ENCODE results near the gene BTG1.

BTG1 gene

GRCh38 chr12:92146497-92147224 lies 1.0 kb upstream of the BTG1 start:
- peaks cover 36% of the 10 kb centered on the region for H3K36me3 ChIP-seq (ENCODE audit: insufficient read depth, low read length)
- peak overlapping the region; percentile 88 to 98 for H3K4me3 ChIP-seq (ENCODE audit: low read depth in 1 of 2, low read length in 2 of 2)
- H3K27me3 ChIP-seq (ENCODE audit: insufficient read depth, low read length, poor library complexity): no peaks in the 10 kb centered on the region
- peaks cover 40% of the 10 kb centered on the region for H3K4me1 ChIP-seq (ENCODE audit: insufficient read depth, low read length)
- DNase-seq: peak; percentile 39
- peaks cover 39% of the 10 kb centered on the region for H4K20me1 ChIP-seq (ENCODE audit: insufficient read depth, low read length)
- no peaks in the 10 kb centered on the region for H3K9me3 ChIP-seq (ENCODE audit: insufficient read depth, low read length, severe bottlenecking)
- TF ChIP-seq EZH2 (IDR thresholded peaks at IDR 0.05; ENCODE audit: borderline replicate concordance, low read depth, low read length, severe bottlenecking): no peak
- TF ChIP-seq, protein P1, sequence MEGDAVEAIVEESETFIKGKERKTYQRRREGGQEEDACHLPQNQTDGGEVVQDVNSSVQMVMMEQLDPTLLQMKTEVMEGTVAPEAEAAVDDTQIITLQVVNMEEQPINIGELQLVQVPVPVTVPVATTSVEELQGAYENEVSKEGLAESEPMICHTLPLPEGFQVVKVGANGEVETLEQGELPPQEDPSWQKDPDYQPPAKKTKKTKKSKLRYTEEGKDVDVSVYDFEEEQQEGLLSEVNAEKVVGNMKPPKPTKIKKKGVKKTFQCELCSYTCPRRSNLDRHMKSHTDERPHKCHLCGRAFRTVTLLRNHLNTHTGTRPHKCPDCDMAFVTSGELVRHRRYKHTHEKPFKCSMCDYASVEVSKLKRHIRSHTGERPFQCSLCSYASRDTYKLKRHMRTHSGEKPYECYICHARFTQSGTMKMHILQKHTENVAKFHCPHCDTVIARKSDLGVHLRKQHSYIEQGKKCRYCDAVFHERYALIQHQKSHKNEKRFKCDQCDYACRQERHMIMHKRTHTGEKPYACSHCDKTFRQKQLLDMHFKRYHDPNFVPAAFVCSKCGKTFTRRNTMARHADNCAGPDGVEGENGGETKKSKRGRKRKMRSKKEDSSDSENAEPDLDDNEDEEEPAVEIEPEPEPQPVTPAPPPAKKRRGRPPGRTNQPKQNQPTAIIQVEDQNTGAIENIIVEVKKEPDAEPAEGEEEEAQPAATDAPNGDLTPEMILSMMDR (IDR thresholded peaks at IDR 0.05; ENCODE audit: borderline replicate concordance, extremely low read depth, low read length, poor library complexity, severe bottlenecking): no peak
- H2AFZ ChIP-seq (ENCODE audit: low read depth, low read length): peak overlapping the region; percentile 88
- peak overlapping the region; percentile 98 for H3K9ac ChIP-seq (ENCODE audit: low read depth, low read length)
- peak overlapping the region; percentile 100 for H3K27ac ChIP-seq (ENCODE audit: low read length)
- H3K4me2 ChIP-seq (ENCODE audit: insufficient read depth, low read length): peak overlapping the region; percentile 82
- peaks cover 56% of the 10 kb centered on the region for H3K79me2 ChIP-seq (ENCODE audit: insufficient read depth, low read length)
- ATAC-seq (ENCODE audit: insufficient read depth, low read depth): no peak

DNA sequence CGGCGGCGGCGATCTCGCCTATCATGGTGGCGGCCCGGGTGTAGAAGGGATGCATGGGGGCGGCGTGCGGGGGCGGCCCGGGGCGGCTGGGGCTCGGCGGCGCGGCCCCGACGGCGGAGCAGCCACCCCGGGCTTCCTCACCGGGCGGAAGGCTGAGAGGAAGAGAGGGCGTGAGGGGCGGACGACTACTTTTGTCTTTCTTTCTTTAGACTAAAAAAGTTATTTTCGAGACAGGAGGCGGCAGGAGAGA lies 240 bp downstream of the BTG1 start:
- peaks cover 49% of the 10 kb centered on the region for H3K36me3 ChIP-seq (ENCODE audit: insufficient read depth, low read length)
- peak overlapping the region; percentile 92 for H3K27ac ChIP-seq (ENCODE audit: low read length)
- H3K4me1 ChIP-seq (ENCODE audit: insufficient read depth, low read length): peaks cover 52% of the 10 kb centered on the region
- peak overlapping the region; percentile 66 to 84 for H3K4me3 ChIP-seq (ENCODE audit: low read depth in 1 of 2, low read length in 2 of 2)
- ATAC-seq (ENCODE audit: insufficient read depth, low read depth): peak; percentile 18
- H3K4me2 ChIP-seq (ENCODE audit: insufficient read depth, low read length): peak overlapping the region; percentile 63
- no peaks in the 10 kb centered on the region for H3K9me3 ChIP-seq (ENCODE audit: insufficient read depth, low read length, severe bottlenecking)
- no peak overlapping the region for H2AFZ ChIP-seq (ENCODE audit: low read depth, low read length)
- TF ChIP-seq EZH2 (IDR thresholded peaks at IDR 0.05; ENCODE audit: borderline replicate concordance, low read depth, low read length, severe bottlenecking): no peak
- TF ChIP-seq, protein P1 (IDR thresholded peaks at IDR 0.05; ENCODE audit: borderline replicate concordance, extremely low read depth, low read length, poor library complexity, severe bottlenecking): no peak
- peak overlapping the region; percentile 97 for H3K9ac ChIP-seq (ENCODE audit: low read depth, low read length)
- DNase-seq: no peak
- no peaks in the 10 kb centered on the region for H3K27me3 ChIP-seq (ENCODE audit: insufficient read depth, low read length, poor library complexity)
- peaks cover 68% of the 10 kb centered on the region for H3K79me2 ChIP-seq (ENCODE audit: insufficient read depth, low read length)
- peaks cover 51% of the 10 kb centered on the region for H4K20me1 ChIP-seq (ENCODE audit: insufficient read depth, low read length)

- Histone ChIP-seq H3K9ac (ENCODE audit: low read depth, low read length) (peak overlapping the region; percentile 97), H3K27me3 (ENCODE audit: insufficient read depth, low read length, poor library complexity) (no peaks in the 10 kb centered on the region), H3K4me3 (ENCODE audit: low read depth in 1 of 2, low read length in 2 of 2) (peak overlapping the region; percentile 66 to 84), H3K4me2 (ENCODE audit: insufficient read depth, low read length) (peak overlapping the region; percentile 63), H2AFZ (ENCODE audit: low read depth, low read length) (no peak overlapping the region; the same call in 1 of the 2 replicates), H3K27ac (ENCODE audit: low read length) (peak overlapping the region; percentile 92), H3K79me2 (ENCODE audit: insufficient read depth, low read length) (peaks cover 74% of the 10 kb centered on the region), H4K20me1 (ENCODE audit: insufficient read depth, low read length) (peaks cover 57% of the 10 kb centered on the region), H3K9me3 (ENCODE audit: insufficient read depth, low read length, severe bottlenecking) (no peaks in the 10 kb centered on the region), H3K4me1 (ENCODE audit: insufficient read depth, low read length) (peaks cover 58% of the 10 kb centered on the region), H3K36me3 (ENCODE audit: insufficient read depth, low read length) (peaks cover 54% of the 10 kb centered on the region)
- peak; percentile 45 for DNase-seq
- no peak for ATAC-seq (ENCODE audit: insufficient read depth, low read depth)
- TF ChIP-seq, protein P1 (IDR thresholded peaks at IDR 0.05; ENCODE audit: borderline replicate concordance, extremely low read depth, low read length, poor library complexity, severe bottlenecking): peak; percentile 47
- TF ChIP-seq EZH2 (IDR thresholded peaks at IDR 0.05; ENCODE audit: borderline replicate concordance, low read depth, low read length, severe bottlenecking): no peak
Measured at GRCh38 chr12:92144631-92145480, 790 bp downstream of the BTG1 start.

All from DND-41 (cell line).